Cardiac septum (tissue), 1 donor: ENCODE data around the gene MDGA2. TPM values are rescaled to one million over a fixed set of nuclear protein-coding genes. Genes with fewer than 3 reads are reported as not detected.
"Not testable (repeated sequence)": the region's sequence is repeated elsewhere in the genome, so short reads cannot be mapped to it uniquely, and the experiment has no call there.

Experiments used
- DNase-seq: peaks from one replicate; pipeline ENCODE4 v3.0.0-alpha.2; 2020; ENCODE audit warnings: low spot score
- intact Hi-C: fragments of 100-400 bp; cut with DNase I; formaldehyde crosslinking; loops from one replicate; pipeline ENCODE4 v1.14.0; 2022
- total RNA-seq: library from RNA; stranded (reverse); fragmentation: NEBNext Ultra II Directional; extraction: Animal tissue kit (Norgen Biotek cat#: 25700); gene quantifications from one replicate; pipeline ENCODE4 v1.2.1, GENCODE V29; 2021
- donor health status: DM: no; HTN: no; CAD: no.

The MDGA2 gene
- total RNA-seq, 1 donor from 2014 or later: 0.19 TPM

DNA sequence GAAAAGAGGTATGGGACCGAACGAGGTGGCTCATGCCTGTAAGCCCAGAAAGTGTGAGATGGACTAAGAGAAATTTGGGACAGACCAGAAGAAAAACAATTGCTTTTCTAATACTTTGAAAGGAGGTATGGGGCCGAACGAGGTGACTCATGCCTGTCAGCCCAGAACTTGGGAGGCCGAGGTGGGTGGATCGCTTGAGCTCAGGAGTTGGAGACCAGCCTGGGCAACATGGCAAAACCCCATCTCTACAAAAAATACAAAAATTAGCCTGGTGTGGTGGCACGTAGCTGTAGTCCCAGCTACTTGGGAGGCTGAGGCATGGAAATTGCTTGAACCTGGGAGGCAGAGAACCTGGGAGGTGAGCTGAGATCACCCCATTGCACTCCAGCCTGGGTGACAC, 483.2 kb downstream of the MDGA2 start:
- DNase-seq, intact Hi-C loops: not testable (repeated sequence)

DNA sequence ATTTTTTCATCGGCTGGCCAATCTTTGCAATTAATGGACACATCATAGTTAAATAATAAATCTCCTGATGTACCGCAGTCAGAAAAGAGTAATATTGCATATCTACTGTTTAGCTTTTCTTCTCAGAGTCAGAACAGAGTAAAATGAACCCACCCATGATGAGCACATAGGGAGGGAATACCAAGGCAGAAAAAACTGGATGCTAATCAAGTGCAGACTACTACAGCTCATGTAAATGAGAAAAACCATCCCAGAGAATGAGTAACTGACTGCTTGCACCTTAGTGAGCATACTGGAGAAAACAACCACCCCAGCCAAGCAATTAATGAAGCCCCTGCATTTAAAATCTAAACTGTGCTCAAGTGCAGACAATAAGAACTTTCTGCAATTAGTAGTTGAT, 483.7 kb downstream of the MDGA2 start:
- no peak for DNase-seq
- intact Hi-C loops: no loop called here

DNA sequence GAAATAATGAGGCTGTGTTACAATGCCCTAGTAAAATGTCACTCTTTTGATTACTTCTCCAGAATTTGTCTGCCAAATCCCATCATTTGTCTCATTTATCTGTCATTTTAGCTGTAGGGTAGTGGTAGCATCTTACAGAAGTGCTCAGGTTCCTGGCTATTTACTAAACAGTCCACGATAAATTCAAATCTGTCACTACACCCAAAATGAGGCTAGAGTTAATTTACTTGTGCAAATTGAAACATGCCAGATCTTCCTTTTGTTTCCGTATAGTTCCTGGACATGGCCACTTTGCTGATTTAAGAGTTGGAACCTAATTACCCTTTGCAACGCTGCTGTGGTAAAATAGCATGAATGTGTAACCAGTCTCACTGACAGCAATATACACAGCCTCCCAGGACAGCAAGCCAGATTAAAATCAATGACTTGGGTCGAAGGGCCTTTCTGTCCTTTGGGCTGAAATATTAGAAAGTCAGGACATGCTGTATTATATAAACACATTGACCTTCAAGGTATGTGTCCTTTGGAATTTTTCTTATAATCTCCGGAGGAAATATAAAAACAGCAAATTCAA, 485.4 kb downstream of the MDGA2 start:
- DNase-seq: no peak
- intact Hi-C loops: no loop called here

DNA sequence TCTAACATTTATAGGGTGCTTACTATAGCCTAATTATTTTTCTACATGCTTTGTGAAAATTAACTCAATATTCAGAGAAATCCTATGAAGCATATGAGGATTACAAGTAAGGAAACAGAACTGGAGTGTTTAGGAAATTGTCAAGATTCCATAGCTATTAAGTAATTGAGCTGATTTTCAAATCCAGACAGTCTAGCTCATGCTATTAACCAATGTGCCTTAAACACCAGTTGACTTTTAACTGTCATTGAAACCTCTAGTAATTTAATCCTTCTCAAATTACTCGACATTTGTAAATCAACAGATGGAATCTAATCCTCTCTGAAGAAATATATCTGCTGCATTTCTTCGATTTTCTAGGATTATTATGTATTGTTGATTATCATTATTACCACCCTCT, 488.9 kb downstream of the MDGA2 start:
- DNase-seq: no peak
- intact Hi-C loops: no loop called here

DNA sequence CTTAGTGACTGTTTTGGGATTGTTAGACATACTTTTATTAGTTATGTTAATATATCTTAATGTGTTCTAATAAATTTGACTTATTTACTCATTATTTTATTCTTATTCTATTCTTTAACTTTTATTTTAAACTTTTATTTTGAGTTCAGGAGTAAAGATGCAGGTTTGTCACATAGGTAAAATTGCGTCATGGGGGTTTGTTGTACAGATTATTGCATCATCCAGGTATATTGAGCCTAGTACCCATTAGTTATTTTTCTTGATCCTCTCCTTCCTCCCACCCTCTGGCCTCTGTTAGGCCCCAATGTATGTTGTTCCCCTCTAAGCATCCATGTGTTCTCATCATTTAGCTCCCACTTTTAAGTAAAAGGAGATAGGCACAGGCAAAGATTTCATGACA, 495.5 kb downstream of the MDGA2 start:
- intact Hi-C loops: no loop called here
- no peak for DNase-seq

DNA sequence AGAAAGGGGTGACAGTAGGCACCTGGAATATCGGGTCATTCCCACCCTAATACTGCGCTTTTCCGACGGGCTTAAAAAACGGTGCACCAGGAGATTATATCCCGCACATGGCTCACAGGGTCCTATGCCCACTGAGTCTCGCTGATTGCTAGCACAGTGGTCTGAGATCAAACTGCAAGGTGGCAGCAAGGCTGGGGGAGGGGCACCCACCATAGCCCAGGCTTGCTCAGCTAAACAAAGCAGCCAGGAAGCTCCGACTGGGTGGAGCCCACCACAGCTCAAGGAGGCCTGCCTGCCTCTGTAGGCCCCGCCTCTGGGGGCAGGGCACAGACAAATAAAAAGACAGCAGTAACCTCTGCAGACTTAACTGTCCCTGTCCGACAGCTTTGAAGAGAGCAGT, 503.5 kb downstream of the MDGA2 start:
- intact Hi-C loops, DNase-seq: not testable (repeated sequence)

DNA sequence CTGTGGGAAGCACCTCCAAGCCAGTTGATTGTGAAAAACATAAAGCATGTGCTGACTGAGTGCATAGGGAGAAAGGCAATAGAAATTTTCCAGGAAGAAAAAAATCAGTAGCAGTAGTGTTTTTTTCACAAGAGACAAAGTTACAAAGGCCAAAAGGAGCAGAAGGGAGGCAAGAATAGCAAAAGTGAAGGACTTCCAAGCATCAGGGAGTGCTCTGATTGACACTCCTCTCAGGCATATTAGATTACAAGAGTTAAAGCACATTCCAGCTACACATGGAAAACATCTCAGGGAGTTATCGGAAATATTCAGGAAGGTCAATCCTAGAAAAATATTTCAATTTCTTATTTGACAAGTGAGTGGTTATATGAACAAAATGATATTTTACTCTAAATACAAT, 508.0 kb downstream of the MDGA2 start:
- no peak for DNase-seq
- intact Hi-C loops: no loop called here

DNA sequence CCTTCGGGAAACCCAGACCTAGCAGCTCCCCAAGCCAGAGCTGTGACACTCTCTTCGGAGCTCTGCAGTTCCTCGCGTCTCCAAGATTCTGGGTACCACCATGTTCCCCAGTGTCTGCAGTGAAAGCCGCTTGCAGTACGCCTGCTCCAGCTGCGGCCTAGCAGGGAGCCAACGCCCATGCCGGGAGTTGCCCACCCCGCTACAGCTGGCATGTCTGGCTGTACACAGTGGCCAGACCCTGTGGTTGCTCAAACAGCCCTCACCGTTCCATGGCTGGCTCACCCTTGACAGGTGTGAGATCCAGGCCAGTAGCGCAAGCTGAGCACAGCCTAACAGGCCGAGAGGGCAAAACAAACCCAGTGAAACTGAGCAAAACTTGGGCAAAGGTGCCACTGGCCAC, 520.0 kb downstream of the MDGA2 start:
- DNase-seq: no peak
- intact Hi-C loops: no loop called here

DNA sequence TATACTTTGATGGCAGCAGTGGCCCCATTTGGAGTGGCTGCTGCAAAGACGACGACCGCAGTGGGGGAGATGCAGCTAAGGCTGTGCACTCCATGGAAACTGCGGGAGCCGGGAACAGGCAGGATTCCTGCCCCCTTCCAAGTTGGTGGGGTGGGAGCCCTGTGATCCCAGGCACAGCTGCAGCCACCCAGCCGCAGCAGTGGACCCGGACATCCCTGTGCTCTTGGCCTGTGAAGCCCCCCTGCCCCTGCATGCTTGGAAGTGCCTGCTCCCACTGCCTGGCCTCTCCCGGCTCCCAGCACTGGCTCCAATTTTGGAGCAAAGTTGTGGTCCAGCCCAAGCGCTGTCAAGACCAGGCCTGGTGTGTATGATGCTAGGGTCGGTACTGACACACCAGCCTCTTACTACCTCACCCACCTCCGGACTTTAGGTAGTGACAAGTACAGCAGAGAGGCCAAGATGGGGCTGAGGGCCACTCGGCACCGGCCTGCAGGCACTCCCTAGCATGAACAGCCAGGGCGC, 521.1 kb downstream of the MDGA2 start:
- intact Hi-C loops: no loop called here
- no peak for DNase-seq

DNA sequence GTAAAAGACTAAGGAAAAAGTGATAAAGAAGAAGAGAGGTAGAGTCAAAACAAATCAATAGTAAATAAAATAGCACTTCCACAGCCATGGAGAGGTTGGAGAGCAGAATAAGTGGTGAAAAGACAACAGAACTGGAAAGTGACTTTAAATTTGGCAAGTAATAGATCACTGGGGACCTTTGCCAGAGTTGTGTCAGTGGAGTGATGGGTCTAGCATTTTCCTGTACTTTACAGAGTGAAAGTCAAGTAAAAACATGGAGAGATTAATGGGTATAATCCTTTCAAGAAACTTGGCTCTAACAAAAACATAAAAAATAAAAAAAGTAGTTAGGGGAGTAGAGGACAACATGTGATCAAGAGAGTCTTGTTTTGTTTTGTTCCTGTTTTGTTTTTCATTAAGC, 521.7 kb downstream of the MDGA2 start:
- DNase-seq: no peak
- intact Hi-C loops: no loop called here

DNA sequence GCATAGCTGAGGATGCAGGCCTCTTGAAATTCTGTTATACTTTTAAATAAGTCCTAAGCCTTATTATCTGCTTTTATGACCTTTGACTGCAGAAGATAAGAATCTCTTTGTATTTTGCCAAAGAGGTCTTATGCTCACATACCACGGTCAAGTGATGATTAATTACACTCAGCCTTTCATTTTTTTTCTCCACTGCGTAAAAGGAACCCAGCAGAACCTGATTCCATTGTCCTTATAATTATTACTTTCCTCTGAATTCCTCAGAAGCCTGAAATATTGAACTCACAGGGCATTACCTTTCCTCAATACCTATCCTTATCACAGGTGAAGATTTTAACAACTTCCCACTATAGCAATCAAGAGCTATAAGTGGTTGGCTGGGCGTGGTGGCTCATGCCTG, 525.1 kb downstream of the MDGA2 start:
- intact Hi-C loops: no loop called here
- DNase-seq: no peak

DNA sequence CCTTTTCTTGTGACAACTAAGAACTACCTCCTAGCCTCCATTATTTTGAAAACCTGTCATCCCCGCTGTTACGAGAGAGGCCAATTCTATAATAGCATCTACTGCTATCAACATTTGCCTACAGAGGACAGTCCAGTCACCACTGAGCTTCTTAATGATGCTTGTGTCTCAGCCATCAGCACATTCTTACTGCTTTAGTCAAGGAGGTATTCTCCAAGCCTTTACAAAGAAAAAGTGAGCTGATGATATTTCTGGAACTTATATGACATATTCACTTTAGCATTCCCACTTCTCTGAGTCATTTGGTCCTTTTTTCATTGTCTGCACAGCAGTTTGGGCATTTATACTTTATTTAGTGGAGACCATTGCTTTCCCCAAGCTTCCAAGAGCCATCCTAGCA, 526.1 kb downstream of the MDGA2 start:
- intact Hi-C loops: no loop called here
- DNase-seq: no peak

DNA sequence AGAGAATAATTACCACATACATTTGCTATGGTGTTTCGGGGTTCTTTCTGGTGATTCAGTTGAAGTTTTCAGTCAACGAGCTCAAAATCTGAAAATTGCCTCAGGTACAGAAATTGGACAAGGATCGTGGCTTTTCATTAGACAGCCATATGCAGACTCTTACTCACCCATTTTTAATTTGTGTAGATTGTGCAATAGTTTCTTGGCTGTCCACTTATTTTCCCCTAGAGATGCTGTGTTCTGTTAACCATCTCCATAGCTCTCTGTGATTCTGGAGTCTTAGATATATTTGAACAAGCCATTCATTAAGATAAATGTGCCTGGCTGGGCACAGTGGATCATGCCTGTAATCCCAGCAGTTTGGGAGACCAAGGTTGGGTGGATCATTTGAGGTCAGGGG, 526.7 kb downstream of the MDGA2 start:
- intact Hi-C loops: no loop called here
- DNase-seq: no peak

DNA sequence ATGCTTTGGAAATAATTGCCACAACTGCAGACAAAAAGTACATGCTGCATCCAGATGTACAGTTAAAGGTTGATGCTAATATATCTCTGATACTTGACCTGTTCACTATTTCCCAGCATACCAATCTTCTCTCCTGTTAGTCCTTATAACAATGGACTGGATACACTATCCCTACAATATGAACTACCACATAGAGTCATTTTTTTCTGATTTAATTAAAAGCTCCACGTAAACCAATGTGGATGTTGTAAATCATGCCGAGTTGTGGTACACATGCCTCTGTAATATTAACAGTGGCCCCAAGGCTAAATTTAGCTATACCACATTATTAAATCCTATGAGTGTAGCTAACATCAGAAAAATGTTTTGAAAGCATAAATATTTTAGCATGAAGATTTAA, 554.8 kb downstream of the MDGA2 start:
- intact Hi-C loops: no loop called here
- no peak for DNase-seq

DNA sequence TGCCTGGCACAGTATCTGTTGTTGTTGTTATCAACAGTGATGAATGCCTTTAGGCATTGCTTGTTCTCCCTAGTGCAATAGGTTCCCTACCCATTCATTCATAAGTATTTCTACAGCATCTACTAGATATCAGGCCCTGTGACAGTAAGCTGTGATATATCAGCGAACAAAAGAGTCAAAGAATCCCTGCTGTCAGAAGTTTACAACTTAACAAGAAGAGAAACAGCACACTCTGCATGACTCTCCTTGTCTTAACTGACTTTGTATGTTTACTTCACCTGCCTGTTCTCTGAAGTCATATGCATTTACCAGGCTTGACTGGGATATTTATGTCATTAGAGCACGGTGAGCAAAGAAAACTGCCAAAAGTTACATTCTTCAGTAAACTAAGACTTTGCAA, 571.6 kb downstream of the MDGA2 start:
- DNase-seq: no peak
- intact Hi-C loops: no loop called here

DNA sequence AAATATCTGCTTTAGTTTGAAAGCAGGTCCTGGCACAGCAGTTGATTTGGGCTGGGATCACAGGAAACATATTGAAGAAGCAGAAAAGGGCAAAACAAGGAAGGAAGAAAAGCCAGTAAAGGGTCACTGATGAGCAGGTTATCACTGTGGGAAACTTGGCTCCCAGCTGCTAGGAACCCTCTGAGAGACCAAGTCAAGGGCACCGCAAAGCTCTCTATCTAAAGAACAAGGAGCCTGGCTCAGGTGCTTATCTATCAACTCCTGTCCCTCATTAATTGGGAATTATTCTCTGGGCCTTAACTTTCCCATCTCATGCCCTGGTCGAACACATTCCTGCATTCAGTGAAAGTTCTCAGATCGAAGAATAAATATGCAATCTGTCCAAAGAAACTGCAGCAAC, 572.9 kb downstream of the MDGA2 start:
- no peak for DNase-seq
- intact Hi-C loops: no loop called here

DNA sequence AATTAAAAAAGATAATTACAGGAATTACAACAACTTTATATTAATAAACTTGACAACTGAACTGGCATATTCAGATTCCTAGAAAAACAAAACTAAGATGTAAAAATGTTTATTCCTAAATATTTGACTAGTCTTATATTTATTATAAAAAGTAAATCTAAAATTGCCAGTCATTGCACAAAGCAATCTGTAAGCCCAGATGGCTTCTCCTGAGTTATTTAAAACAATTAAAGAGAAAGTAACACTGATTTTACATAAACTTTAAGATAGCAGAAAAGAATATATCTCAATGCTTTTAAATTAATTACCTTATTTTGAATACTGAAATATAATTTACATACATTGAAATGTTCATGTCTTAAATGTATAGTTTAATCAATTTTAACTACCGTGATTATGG, 589.7 kb downstream of the MDGA2 start:
- no peak for DNase-seq
- intact Hi-C loops: no loop called here

DNA sequence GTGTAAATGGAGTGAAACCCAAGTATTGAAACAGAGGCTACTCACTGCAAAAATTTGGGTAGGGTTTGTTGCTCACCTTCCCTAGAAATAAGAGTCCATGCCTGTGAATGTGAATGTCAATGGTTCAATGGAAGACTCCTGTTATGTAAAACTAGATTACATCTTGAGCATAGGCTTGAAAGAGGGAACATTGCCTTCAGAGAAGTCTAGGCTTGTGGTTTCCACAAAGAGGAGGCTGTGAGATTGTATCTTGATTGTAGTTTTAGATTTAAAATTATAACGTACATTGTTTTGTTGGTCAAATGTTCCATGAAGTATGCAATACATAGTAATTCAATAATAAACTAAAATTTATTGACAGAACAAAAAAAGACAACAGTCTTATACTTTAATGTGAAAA, 610.1 kb downstream of the MDGA2 start:
- intact Hi-C loops: no loop called here
- no peak for DNase-seq

DNA sequence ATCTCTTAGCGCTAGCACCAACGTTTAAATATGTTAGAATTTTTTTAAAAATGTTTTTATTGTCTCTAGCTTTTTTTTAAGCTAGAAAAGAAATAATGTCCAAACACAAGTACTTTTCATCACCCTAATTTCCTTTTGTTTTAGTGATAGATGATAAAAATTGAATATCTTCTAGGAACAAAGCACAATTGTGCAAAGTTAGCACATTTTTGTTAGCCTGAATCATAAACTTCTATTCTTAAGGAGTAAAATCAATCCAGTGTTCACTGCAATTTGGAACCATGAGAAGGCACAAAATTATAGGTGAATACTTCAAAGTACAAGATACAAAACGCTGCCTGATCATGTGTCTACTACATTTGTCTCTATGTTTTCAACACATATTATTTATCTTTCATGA, 615.4 kb downstream of the MDGA2 start:
- intact Hi-C loops: no loop called here
- DNase-seq: no peak

DNA sequence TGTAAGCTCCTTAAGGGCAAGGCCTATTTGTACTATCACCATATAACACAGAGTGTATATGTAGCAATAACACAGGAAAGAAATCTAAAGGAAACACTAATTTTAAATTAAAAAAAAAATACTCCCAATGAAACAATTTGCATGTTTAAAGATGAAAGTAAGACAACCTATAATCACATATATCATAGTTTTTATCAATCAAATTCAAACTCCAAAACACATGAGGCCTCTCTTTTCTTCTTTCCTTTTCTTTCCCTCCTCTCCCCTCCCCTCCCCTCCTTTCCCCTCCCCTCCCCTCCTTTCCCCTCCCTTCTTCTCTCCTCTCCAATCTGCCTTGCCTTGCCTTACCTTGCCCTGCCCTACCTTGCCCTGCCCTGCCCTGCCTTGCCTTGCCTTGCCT, 618.0 kb downstream of the MDGA2 start:
- DNase-seq: no peak
- intact Hi-C loops: no loop called here

DNA sequence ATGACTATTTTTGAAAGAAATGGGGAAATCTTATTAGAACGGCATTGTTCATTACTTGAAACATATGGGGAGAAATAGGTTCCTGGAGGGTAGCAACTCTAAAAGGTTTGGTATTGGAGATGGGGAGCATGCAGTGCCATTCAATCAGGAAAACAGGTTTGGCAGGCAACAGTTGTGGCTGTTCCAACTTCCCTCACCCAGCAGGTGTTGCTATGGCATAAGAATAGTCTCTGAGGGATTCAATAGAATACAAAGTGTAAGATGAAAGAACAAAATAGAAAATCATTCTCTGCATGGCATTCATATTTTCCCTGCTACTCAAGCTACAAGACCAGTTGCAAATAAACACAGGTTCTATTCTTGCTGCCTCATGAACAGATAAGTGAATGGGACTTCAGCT, 630.6 kb downstream of the MDGA2 start:
- intact Hi-C loops: loop anchor here (10.0 kb wide), 1 partner anchor 490 kb away; no protein-coding TSS in a partner anchor

DNA sequence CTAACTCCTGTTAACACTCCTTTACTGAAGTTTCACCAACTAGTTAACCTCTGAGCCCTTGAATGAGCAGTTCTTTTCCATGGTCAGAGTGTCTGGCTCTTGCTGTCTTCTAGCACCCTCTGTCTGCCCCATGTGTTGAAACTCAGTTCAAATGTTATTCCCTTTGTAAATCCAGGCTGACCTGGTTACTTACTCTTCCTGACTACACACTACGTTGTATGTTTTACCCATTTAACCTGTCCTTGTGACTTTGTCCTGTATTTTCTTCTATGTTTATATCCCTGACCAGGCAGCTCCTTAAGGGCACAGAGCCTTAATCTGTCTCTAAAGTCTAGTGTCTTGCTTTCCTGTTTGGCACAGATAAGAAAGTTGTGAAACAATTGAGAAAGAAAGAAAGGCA, 634.9 kb downstream of the MDGA2 start:
- intact Hi-C loops: loop anchor here (10.0 kb wide), 1 partner anchor 494 kb away; no protein-coding TSS in a partner anchor
- DNase-seq: no peak

More for the DNA sequence above, 630.6 kb downstream of the MDGA2 start:
- no peak for DNase-seq
